Right renal pelvis (tissue), 4 donors: ENCODE results near the gene MYOF. TPM values are rescaled to one million over a fixed set of nuclear protein-coding genes. Genes with fewer than 3 reads are reported as not detected.
A peak's percentile ranks its signal among the peaks of the same experiment; 100 is the strongest.
"Not testable (repeated sequence)": the region's sequence is repeated elsewhere in the genome, so short reads cannot be mapped to it uniquely, and the experiment has no call there.

Source experiments
- DNase-seq, 4 donors: peaks; one replicate each; pipeline ENCODE4 v3.0.0-alpha.2; 2013; ENCODE audit warnings: low read depth in 4 of 4, low spot score in 3 of 4, missing footprints in 1 of 4
- polyA plus RNA-seq, 4 donors: library from polyadenylated mRNA; unstranded; fragments of 120-200 nt; gene quantifications; one replicate each; pipeline ENCODE4 v1.2.1, GENCODE V29; 2013; ENCODE audit not compliant: insufficient read length in 4 of 4

The MYOF gene
- polyA plus RNA-seq, 4 donors, result 29.9 to 40.2 (median 32.6) TPM

GRCh38 chr10:93305122-93305521, 177.0 kb downstream of the MYOF start:
- DNase-seq, result no peak

GRCh38 chr10:93300981-93301380, 181.2 kb downstream of the MYOF start:
- DNase-seq, result no peak

GRCh38 chr10:93300288-93300917, 181.7 kb downstream of the MYOF start:
- no peak for DNase-seq

DNA sequence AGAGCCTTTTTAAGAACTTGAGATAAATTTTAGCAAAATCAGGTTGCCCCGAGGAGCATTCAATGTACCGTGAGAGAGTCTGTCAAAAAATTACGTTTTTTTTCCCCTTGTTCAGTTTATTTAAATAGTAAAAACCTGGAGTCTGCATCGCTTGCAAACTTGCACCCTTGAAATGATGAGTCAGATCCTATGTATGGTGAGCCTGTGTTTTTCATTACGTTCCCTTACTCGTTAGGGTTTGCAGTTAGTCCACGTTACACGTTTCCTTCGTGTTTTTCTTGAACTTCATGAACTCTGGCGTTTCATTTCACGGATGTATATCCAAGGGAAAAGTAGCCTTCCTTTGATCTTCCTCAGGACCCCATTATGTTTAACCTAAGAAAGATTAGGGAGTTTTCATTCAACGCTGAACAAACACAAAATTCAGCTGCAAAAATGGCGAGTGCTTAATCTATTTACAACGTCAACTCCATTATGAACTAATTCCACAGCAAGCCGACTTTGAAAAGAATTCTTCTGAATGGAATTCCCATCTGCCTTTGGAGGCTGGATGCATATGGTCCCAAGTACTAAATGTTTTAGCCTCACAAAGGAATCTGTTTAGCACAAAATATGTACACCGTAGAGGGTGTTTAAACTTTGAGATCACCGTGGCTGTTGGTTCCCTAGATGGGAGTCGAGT, 182.4 kb downstream of the MYOF start:
- no peak for DNase-seq

GRCh38 chr10:93299195-93299594, 182.9 kb downstream of the MYOF start:
- no peak for DNase-seq

DNA sequence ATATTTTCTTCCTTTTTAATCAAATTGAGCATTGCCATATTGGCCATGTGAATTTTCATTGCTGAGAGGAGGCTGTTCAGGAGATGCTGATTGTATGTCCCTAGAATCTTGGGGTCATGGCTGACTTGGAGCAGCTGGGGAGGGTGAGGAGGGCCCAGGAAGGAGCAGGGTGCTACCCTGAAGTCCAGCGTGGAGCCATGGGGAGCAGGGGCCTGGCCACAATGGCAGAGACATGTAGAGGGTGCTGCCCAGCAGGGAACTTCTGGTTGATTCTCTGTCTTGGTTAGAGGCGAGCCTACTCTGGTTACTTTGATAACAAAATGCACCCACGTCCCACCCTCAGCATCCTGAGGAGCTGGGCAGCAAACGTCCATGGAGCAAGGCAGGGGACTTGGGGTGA, 186.0 kb downstream of the MYOF start:
- no peak for DNase-seq

GRCh38 chr10:93293999-93294398, 188.1 kb downstream of the MYOF start:
- no peak for DNase-seq

DNA sequence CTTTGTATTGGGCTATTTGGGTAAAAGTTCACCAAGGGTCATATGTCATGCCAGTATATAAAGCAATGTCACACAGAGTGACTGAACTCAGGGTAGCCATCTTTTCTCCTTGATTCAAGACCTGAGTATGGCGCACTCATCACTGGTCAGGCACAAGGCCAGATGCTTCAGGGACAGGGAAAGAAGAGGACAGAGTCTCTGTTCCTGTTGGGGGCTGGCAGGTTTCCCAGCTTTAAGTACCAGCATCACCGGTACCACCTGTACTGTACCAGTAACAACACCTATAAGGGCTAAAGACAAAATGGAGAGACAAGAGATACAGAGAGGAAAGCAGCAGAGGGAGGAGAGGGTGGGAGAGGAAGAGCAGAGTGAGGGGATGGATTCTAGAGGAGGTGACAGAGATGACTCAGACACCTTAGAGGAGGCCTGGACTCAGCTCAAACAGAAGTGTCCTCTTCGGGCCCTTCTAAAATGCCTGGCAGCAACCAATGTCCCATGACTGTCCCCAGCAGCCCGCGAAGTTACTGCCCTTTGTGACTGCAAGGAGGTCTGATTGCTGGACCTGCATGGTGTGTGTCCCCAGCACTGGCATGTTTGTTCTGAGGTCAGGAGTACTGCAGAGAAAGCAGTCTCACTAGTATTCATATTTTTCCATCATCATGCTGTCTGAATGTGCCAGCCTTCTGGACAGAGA, 191.3 kb downstream of the MYOF start:
- DNase-seq, result no peak

DNA sequence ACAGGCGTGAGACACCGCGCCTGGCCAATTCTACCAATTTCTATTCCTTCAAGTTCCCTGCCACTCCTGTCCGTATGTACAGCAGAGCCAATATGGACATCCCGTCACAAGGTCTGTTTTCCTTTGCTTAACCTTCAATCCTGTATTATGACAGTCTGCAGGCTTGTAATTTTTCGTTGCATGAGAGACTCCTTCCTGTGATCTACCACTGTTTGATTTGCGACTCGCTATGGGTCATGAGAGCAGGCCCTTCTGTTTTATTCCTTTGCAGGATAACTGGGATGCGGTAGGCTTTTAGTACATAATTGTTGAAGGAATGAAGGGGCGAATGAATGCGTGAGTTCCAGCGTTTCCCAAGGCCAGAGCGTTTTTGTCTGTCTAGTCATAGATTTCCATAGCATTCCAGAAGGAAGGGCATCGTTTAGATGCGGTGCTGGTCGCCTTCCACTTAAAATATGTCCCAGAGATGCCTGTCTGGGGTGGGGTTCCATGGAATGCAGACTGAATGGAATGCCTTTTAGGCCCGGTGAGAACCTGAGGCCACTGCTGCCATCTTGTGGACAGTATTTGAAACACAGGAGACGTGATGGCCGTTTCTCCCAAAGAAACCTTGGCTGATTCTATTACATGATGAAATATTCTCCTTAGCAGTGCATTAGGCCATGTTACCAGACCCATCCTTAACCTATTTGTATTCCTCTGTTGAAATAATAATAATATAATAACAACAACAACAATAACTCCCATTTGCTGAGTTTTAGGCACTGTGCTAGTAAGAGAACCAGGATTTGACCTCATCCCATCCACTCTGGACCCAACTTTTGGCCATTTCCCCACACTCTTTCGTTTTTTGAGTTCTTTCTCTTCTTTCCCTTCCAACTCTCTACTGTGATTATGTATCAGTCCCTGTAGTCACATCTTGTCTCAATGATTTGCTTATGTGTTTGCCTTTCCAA, 193.2 kb downstream of the MYOF start:
- DNase-seq, result peak; percentile 61 to 75 (median 68)

DNA sequence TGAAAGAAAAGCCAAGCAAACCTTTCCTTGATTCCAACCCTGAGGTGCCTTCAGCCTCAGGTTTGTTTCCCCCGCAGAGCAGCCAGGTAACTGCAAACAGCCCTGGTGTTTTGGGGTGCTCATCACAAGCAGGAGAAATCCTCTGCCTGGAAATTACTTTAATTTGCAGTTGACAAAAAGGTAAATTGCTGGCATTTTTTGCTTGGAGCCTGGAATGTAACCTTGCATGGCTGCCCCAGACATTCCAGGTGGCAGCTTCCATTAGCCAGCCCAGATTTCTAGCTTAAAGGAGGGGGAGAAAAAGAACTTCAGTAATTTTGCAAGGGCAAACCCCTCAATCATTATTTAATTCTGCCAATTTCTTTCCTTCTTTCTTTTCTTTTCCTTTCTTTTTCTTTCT, 194.4 kb downstream of the MYOF start:
- DNase-seq, result no peak

DNA sequence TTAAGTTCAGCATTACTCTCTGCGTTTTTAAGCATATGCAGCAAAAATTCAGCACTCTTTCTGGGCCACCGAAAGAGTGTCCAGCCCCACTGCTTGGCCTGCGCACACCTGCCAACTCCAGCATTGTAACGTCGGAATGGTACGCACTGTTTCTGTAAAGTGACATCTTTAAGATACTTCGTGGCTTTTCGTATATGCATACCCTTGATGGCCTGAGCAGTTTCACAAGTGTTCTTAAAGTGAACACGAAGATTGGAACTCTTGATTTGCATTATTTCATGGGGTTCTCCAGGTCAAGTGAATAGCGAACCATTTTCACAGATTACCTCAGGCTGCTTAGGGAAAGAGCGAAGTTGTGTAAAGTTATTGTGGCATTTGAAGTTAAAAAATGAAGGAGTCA, 197.9 kb downstream of the MYOF start:
- DNase-seq, result not testable (repeated sequence)

DNA sequence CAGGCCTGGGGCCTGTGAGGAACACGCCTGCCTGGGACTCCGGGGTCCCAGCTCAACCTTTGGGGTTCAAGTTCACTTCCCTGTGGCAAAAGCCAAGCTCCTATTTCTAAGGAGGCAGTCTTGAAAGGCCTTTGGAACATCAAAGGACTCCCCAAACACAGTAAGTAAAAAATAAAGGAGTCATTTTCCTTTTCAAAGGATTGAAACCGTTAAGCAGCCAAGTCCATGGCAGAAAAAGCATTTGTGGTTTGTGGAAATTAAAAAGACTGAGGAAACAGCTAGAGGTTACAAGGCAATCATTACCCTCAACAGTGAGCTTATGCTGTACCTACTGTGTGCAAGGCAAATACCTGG, 200.8 kb downstream of the MYOF start:
- DNase-seq, result no peak

- no peak for DNase-seq
Observed at GRCh38 chr10:93280699-93281366, 201.3 kb downstream of the MYOF start.

DNA sequence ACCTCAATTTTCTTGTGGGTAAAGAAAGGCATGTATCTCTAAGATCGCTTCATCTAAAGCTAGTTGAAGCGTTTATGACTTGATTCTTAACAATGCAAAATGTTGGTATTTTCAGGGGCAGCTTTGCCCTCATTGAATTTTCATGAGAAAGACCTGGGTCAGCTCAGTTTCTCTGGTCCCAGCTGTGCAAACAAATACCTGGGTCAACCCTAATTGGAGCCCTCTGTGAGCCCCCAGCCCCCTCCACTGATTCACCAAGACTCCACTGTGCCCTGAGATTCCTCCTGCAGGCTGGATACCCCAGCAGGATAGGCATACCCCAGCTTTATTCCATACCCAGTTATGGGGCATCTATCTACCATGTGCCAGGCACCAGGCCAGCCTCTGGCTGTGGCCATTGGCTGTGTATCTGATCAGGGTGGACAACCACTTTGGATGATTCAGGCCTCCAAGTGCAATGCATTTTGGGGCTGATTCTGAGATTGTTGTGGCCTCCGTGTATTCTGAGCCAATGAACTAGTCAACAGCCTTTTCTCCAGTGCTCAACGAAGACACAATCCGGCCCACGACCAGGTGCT, 201.9 kb downstream of the MYOF start:
- DNase-seq, result no peak

- DNase-seq, result no peak
Observed at GRCh38 chr10:93277360-93277759, 204.8 kb downstream of the MYOF start.

GRCh38 chr10:93274419-93274818, 207.7 kb downstream of the MYOF start:
- no peak for DNase-seq

DNA sequence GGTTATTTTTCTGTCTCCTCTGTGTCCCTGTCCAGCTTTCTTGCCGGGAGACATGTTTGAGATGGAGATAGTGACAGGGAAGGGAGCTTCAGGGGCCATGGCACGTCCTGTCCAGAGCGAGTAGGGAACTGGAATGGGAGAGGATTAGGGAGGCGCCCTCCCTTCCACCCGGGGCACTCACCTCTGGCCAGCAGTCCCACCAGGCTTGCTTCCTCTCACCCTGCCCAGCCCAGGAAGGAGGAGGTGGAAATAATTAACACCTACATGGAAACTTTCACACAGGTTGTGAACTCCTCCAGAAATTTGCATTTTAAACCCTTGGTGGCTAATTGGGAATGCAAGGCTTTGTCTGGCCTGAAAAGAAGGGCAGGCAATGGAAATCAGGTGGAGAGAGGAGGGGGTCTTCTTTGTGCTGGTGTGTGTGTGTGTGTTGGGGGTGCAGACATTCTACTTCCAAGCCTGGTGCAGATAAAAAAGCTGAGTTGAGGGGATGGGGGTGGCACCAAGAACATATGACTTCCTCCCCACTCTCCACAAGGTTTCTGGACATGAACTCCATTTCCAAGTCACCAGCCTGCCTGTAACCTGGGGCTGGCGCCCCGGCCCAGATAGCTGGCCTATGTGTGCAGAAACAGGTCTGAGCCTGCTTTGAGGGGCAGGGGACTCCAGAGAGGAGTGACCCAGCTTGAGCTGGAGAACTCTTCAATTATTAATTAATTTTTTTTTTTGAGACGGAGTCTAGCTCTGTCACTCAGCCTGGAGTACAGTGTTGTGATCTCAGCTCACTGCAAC, 209.1 kb downstream of the MYOF start:
- no peak for DNase-seq

DNA sequence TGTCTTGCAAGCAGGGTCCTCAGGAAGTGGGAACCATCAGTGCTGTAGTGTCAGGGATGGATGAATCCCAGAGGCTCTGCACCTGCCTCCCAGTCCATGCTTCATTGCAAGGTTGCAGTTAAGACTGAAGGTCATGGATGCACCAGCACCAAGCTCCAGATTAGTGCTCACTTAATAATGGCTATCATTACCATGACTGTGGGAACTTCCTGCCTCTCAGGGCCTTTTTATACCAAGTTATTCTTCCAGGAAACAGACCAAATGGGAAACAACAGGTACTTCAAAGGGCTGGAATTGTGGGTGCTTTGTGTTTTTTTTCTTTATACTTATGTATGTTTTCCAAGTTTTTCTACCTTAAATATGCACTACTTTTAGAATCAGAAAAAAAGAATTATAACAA, 210.8 kb downstream of the MYOF start:
- no peak for DNase-seq

DNA sequence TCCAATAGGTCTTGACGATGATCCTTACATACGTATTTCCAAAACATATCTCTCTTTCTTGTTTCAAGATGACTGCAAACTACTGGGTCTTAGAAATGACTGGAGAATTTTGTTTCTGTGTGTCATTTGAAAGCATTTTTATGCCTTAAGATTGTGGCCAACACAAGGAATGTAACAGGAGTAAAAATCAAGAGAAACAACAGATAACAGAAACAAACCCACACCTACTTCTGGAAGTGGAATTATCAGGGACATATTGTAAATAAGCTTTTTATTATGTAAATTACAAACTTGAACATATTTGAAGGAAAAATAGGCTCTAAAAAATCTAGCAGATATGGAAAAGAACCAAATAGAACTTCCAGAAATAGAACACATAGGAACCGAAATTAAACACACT, 212.9 kb downstream of the MYOF start:
- no peak for DNase-seq
